Measurements from ENCODE around the gene OPA1.

OPA1 gene

GRCh38 chr3:193640165-193640715 lies 47.2 kb downstream of the OPA1 start:
- H3K36me3 ChIP-seq (ENCODE audit: insufficient read depth, low read length) = peaks cover 71% of the 10 kb centered on the region

GRCh38 chr3:193640728-193641439 lies 47.9 kb downstream of the OPA1 start:
- peaks cover 76% of the 10 kb centered on the region for H3K36me3 ChIP-seq (ENCODE audit: insufficient read depth, low read length)
- H3K4me1 ChIP-seq (ENCODE audit: insufficient read depth, low read length) = no peaks in the 10 kb centered on the region
- H3K4me3 ChIP-seq (ENCODE audit: low read length) = no peak overlapping the region
- no peaks in the 10 kb centered on the region for H3K27me3 ChIP-seq (ENCODE audit: insufficient read depth, low read length)
- no peaks in the 10 kb centered on the region for H3K9me3 ChIP-seq (ENCODE audit: low read length)
- no peak overlapping the region for H2AFZ ChIP-seq (ENCODE audit: low read depth, low read length)

More at GRCh38 chr3:193640165-193640715, 47.2 kb downstream of the OPA1 start:
- no peaks in the 10 kb centered on the region for H3K27me3 ChIP-seq (ENCODE audit: insufficient read depth, low read length)
- no peaks in the 10 kb centered on the region for H3K9me3 ChIP-seq (ENCODE audit: low read length)
- H3K4me1 ChIP-seq (ENCODE audit: insufficient read depth, low read length) = no peaks in the 10 kb centered on the region
- no peak overlapping the region for H3K4me3 ChIP-seq (ENCODE audit: low read length)
- H2AFZ ChIP-seq (ENCODE audit: low read depth, low read length) = no peak overlapping the region

- H3K4me1 ChIP-seq (ENCODE audit: insufficient read depth, low read length) = no peaks in the 10 kb centered on the region
- H3K36me3 ChIP-seq (ENCODE audit: insufficient read depth, low read length) = peaks cover 76% of the 10 kb centered on the region
- H3K9me3 ChIP-seq (ENCODE audit: low read length) = no peaks in the 10 kb centered on the region
- H3K27me3 ChIP-seq (ENCODE audit: insufficient read depth, low read length) = no peaks in the 10 kb centered on the region
- H2AFZ ChIP-seq (ENCODE audit: low read depth, low read length) = no peak overlapping the region
- H3K4me3 ChIP-seq (ENCODE audit: low read length) = no peak overlapping the region
Observed at GRCh38 chr3:193641440-193641775, 48.4 kb downstream of the OPA1 start.

GRCh38 chr3:193645806-193646205 lies 52.8 kb downstream of the OPA1 start:
- Histone ChIP-seq H3K36me3 (ENCODE audit: insufficient read depth, low read length) (peaks cover 74% of the 10 kb centered on the region), H3K4me1 (ENCODE audit: insufficient read depth, low read length) (no peaks in the 10 kb centered on the region), H3K27me3 (ENCODE audit: insufficient read depth, low read length) (no peaks in the 10 kb centered on the region), H3K9me3 (ENCODE audit: low read length) (no peaks in the 10 kb centered on the region), H3K4me3 (ENCODE audit: low read length) (no peak overlapping the region), H2AFZ (ENCODE audit: low read depth, low read length) (no peak overlapping the region)

- peaks cover 75% of the 10 kb centered on the region for H3K36me3 ChIP-seq (ENCODE audit: insufficient read depth, low read length)
- no peak overlapping the region for H3K4me3 ChIP-seq (ENCODE audit: low read length)
Observed at GRCh38 chr3:193648542-193649076, 55.6 kb downstream of the OPA1 start.

GRCh38 chr3:193650585-193650984 lies 57.6 kb downstream of the OPA1 start:
- Histone ChIP-seq H3K27me3 (ENCODE audit: insufficient read depth, low read length) (no peaks in the 10 kb centered on the region), H3K9me3 (ENCODE audit: low read length) (no peaks in the 10 kb centered on the region), H3K36me3 (ENCODE audit: insufficient read depth, low read length) (peaks cover 73% of the 10 kb centered on the region), H3K4me3 (ENCODE audit: low read length) (no peak overlapping the region), H2AFZ (ENCODE audit: low read depth, low read length) (no peak overlapping the region), H3K4me1 (ENCODE audit: insufficient read depth, low read length) (no peaks in the 10 kb centered on the region)

More at GRCh38 chr3:193648542-193649076, 55.6 kb downstream of the OPA1 start:
- Histone ChIP-seq H3K27me3 (ENCODE audit: insufficient read depth, low read length) (no peaks in the 10 kb centered on the region), H2AFZ (ENCODE audit: low read depth, low read length) (no peak overlapping the region), H3K9me3 (ENCODE audit: low read length) (no peaks in the 10 kb centered on the region), H3K4me1 (ENCODE audit: insufficient read depth, low read length) (no peaks in the 10 kb centered on the region)

- peaks cover 71% of the 10 kb centered on the region for H3K36me3 ChIP-seq (ENCODE audit: insufficient read depth, low read length)
- no peak overlapping the region for H3K4me3 ChIP-seq (ENCODE audit: low read length)
- H2AFZ ChIP-seq (ENCODE audit: low read depth, low read length) = no peak overlapping the region
- H3K9me3 ChIP-seq (ENCODE audit: low read length) = no peaks in the 10 kb centered on the region
- no peaks in the 10 kb centered on the region for H3K27me3 ChIP-seq (ENCODE audit: insufficient read depth, low read length)
- H3K4me1 ChIP-seq (ENCODE audit: insufficient read depth, low read length) = no peaks in the 10 kb centered on the region
Observed at GRCh38 chr3:193655831-193656433, 62.9 kb downstream of the OPA1 start.

- H3K4me1 ChIP-seq (ENCODE audit: insufficient read depth, low read length) = no peaks in the 10 kb centered on the region
- no peak overlapping the region for H3K4me3 ChIP-seq (ENCODE audit: low read length)
- peaks cover 69% of the 10 kb centered on the region for H3K36me3 ChIP-seq (ENCODE audit: insufficient read depth, low read length)
- H2AFZ ChIP-seq (ENCODE audit: low read depth, low read length) = no peak overlapping the region
- no peaks in the 10 kb centered on the region for H3K27me3 ChIP-seq (ENCODE audit: insufficient read depth, low read length)
- no peaks in the 10 kb centered on the region for H3K9me3 ChIP-seq (ENCODE audit: low read length)
Observed at GRCh38 chr3:193656445-193656844, 63.4 kb downstream of the OPA1 start.

- Histone ChIP-seq H3K4me3 (ENCODE audit: low read length) (no peak overlapping the region), H3K9me3 (ENCODE audit: low read length) (no peaks in the 10 kb centered on the region), H3K36me3 (ENCODE audit: insufficient read depth, low read length) (peaks cover 73% of the 10 kb centered on the region), H3K4me1 (ENCODE audit: insufficient read depth, low read length) (no peaks in the 10 kb centered on the region), H2AFZ (ENCODE audit: low read depth, low read length) (no peak overlapping the region), H3K27me3 (ENCODE audit: insufficient read depth, low read length) (no peaks in the 10 kb centered on the region)
Observed at GRCh38 chr3:193656878-193657282, 63.9 kb downstream of the OPA1 start.

- H3K27me3 ChIP-seq (ENCODE audit: insufficient read depth, low read length) = no peaks in the 10 kb centered on the region
- no peak overlapping the region for H2AFZ ChIP-seq (ENCODE audit: low read depth, low read length)
- H3K4me3 ChIP-seq (ENCODE audit: low read length) = no peak overlapping the region
- H3K36me3 ChIP-seq (ENCODE audit: insufficient read depth, low read length) = peaks cover 74% of the 10 kb centered on the region
- no peaks in the 10 kb centered on the region for H3K9me3 ChIP-seq (ENCODE audit: low read length)
- no peaks in the 10 kb centered on the region for H3K4me1 ChIP-seq (ENCODE audit: insufficient read depth, low read length)
Observed at GRCh38 chr3:193660171-193660570, 67.2 kb downstream of the OPA1 start.

GRCh38 chr3:193660698-193661411 lies 67.8 kb downstream of the OPA1 start:
- peaks cover 72% of the 10 kb centered on the region for H3K36me3 ChIP-seq (ENCODE audit: insufficient read depth, low read length)
- H3K9me3 ChIP-seq (ENCODE audit: low read length) = no peaks in the 10 kb centered on the region
- no peaks in the 10 kb centered on the region for H3K4me1 ChIP-seq (ENCODE audit: insufficient read depth, low read length)
- H3K4me3 ChIP-seq (ENCODE audit: low read length) = no peak overlapping the region
- no peak overlapping the region for H2AFZ ChIP-seq (ENCODE audit: low read depth, low read length)
- H3K27me3 ChIP-seq (ENCODE audit: insufficient read depth, low read length) = no peaks in the 10 kb centered on the region

GRCh38 chr3:193662757-193663322 lies 69.8 kb downstream of the OPA1 start:
- no peaks in the 10 kb centered on the region for H3K9me3 ChIP-seq (ENCODE audit: low read length)
- H3K27me3 ChIP-seq (ENCODE audit: insufficient read depth, low read length) = no peaks in the 10 kb centered on the region
- no peaks in the 10 kb centered on the region for H3K4me1 ChIP-seq (ENCODE audit: insufficient read depth, low read length)
- no peak overlapping the region for H2AFZ ChIP-seq (ENCODE audit: low read depth, low read length)
- peaks cover 72% of the 10 kb centered on the region for H3K36me3 ChIP-seq (ENCODE audit: insufficient read depth, low read length)
- no peak overlapping the region for H3K4me3 ChIP-seq (ENCODE audit: low read length)

Measured in neuron (in vitro differentiated cells).